HCT116 (cell line): ENCODE data around the gene IFITM1. TPM values are rescaled to one million over a fixed set of nuclear protein-coding genes. Genes with fewer than 3 reads are reported as not detected.

Experiments used
- ATAC-seq: fragments of 200-7000 bp; cut with Tn5 transposase; 2 replicates; pipeline ENCODE4 v1.9.1; 2020; ENCODE audit warnings: mild to moderate bottlenecking, moderate library complexity
- BruUV-seq: library from RNA; stranded (reverse); fragments of 400-500 nt; replicated peaks from 2 replicates; lab custom pipeline; 2021; lab: Mats Ljungman, UMichigan
- CTCF ChIA-PET: fragments of 300-600 bp; sonication (Branson Sonifier 250); formaldehyde crosslinking; loops from one replicate; lab custom pipeline; 2021; ENCODE audit warnings: antibody characterized with exemption; lab: Charles Lee
- POLR2A ChIA-PET: fragments of 300-600, 350-600 bp; sonication (Branson Sonifier 250); formaldehyde crosslinking; loops from one replicate; lab custom pipeline; 2021; ENCODE audit warnings: antibody characterized with exemption; lab: Charles Lee
- RAD21 ChIA-PET, 2 experiments: fragments of 300-600 bp; sonication (Branson Sonifier 250); formaldehyde crosslinking; loops; one replicate each; lab custom pipeline; 2023; ENCODE audit warnings: low total read pairs in 2 of 2; ENCODE audit not compliant: uncharacterized antibody in 2 of 2, unreplicated experiment in 2 of 2, low non-redundant PET in 1 of 2; lab: Charles Lee
- DNase-seq: peaks from one replicate; pipeline ENCODE4 v3.0.0-alpha.2; 2010; ENCODE audit warnings: low read depth, low spot score
- H2AFZ ChIP-seq: fragments of 200-600 bp; shearing (Covaris generic), sonication (generic); 2 replicates; pipeline ENCODE4 v1.6.1; 2017; ENCODE audit warnings: low read depth, mixed run types, mixed read lengths, antibody characterized with exemption, low read length; ENCODE audit not compliant: poor library complexity, severe bottlenecking
- H3K27ac ChIP-seq: 2 replicates; pipeline ENCODE4 v1.5.1; 2012; ENCODE audit warnings: low read depth, low read length
- H3K27me3 ChIP-seq: fragments of 200-600 bp; sonication (generic); 2 replicates; pipeline ENCODE4 v1.6.1; 2016; ENCODE audit warnings: mixed run types, low read length, mixed read lengths; ENCODE audit not compliant: insufficient read depth
- H3K36me3 ChIP-seq, 2 experiments: fragments of 200-500 bp in 1 of 2; fragments of 200-600 bp in 1 of 2; sonication (Bioruptor generic) in 1 of 2; sonication (generic) in 1 of 2; 2 replicates each; pipeline versions ENCODE4 v1.5.1 to v1.6.1; 2014 to 2016; ENCODE audit warnings: low read length in 2 of 2, inconsistent platforms in 1 of 2, mixed read lengths in 1 of 2, mixed run types in 1 of 2; ENCODE audit not compliant: insufficient read depth in 2 of 2, control insufficient read depth in 1 of 2
- H3K4me1 ChIP-seq, 2 experiments: fragments of 200-600 bp in 1 of 2; sonication (generic) in 1 of 2; 2 replicates each; pipeline versions ENCODE4 v1.5.1 to v1.6.1; 2012 to 2017; ENCODE audit warnings: low read length in 2 of 2, inconsistent platforms in 1 of 2, mild to moderate bottlenecking in 1 of 2, mixed read lengths in 1 of 2, mixed run types in 1 of 2, moderate library complexity in 1 of 2; ENCODE audit not compliant: insufficient read depth in 2 of 2, control insufficient read depth in 1 of 2
- H3K4me2 ChIP-seq: fragments of 200-600 bp; sonication (generic); 2 replicates; pipeline ENCODE4 v1.6.1; 2017; ENCODE audit warnings: mixed run types, low read length, mixed read lengths
- H3K4me3 ChIP-seq, 2 experiments: fragments of 200-600 bp in 1 of 2; sonication (generic) in 1 of 2; replicated peaks in 1 of 2; 2 replicates each; pipeline ENCODE4 v1.5.1; 2011 to 2016; ENCODE audit warnings: low read length in 2 of 2, control low read depth in 1 of 2, low read depth in 1 of 2, mild to moderate bottlenecking in 1 of 2, mixed read lengths in 1 of 2, mixed run types in 1 of 2
- H3K79me2 ChIP-seq: fragments of 200-600 bp; sonication (generic); 2 replicates; pipeline ENCODE4 v1.6.1; 2017; ENCODE audit warnings: mild to moderate bottlenecking, mixed run types, low read length, moderate library complexity, mixed read lengths; ENCODE audit not compliant: insufficient read depth
- H3K9ac ChIP-seq: fragments of 200-600 bp; sonication (generic); 2 replicates; pipeline ENCODE4 v1.6.1; 2016; ENCODE audit warnings: low read length, mixed read lengths
- H3K9me2 ChIP-seq: fragments of 200-600 bp; sonication (generic), shearing (Covaris generic); 2 replicates; pipeline ENCODE4 v1.6.1; 2017; ENCODE audit warnings: mixed run types, mild to moderate bottlenecking, moderate library complexity; ENCODE audit not compliant: insufficient read depth
- H3K9me3 ChIP-seq, 2 experiments: fragments of 200-500 bp in 1 of 2; fragments of 200-600 bp in 1 of 2; sonication (Bioruptor generic) in 1 of 2; sonication (generic) in 1 of 2; 2 replicates each; pipeline ENCODE4 v1.6.1; 2014 to 2017; ENCODE audit warnings: low read length in 2 of 2, mixed read lengths in 2 of 2, inconsistent platforms in 1 of 2, low read depth in 1 of 2, mild to moderate bottlenecking in 1 of 2, mixed run types in 1 of 2, moderate library complexity in 1 of 2; ENCODE audit not compliant: control insufficient read depth in 1 of 2, insufficient read depth in 1 of 2
- H4K20me1 ChIP-seq: fragments of 200-600 bp; sonication (generic), shearing (Covaris generic); 2 replicates; pipeline ENCODE4 v1.6.1; 2017; ENCODE audit warnings: mixed run types, mild to moderate bottlenecking, moderate library complexity; ENCODE audit not compliant: insufficient read depth
- EZH2 ChIP-seq: fragments of 200-600 bp; sonication (generic); IDR thresholded peaks from 2 replicates; pipeline ENCODE4 v1.6.1; 2017; ENCODE audit warnings: antibody characterized with exemption, mixed run types
- EZH2phosphoT487 ChIP-seq: fragments of 200-600 bp; IDR thresholded peaks from 2 replicates; pipeline ENCODE4 v1.6.1; 2018; ENCODE audit warnings: antibody characterized with exemption, borderline replicate concordance
- JUND ChIP-seq: IDR thresholded peaks from 2 replicates; pipeline ENCODE4 v1.6.1; 2012
- RAD21 ChIP-seq: IDR thresholded peaks from 2 replicates; pipeline ENCODE4 v1.6.1; 2012; ENCODE audit warnings: low read depth, mild to moderate bottlenecking
- SIN3A ChIP-seq: IDR thresholded peaks from 2 replicates; pipeline ENCODE4 v1.6.1; 2012; ENCODE audit warnings: low read depth
- YY1 ChIP-seq: IDR thresholded peaks from 2 replicates; pipeline ENCODE4 v1.6.1; 2011; ENCODE audit warnings: low read length, low read depth, moderate library complexity, mild to moderate bottlenecking; ENCODE audit not compliant: insufficient replicate concordance; ENCODE audit errors: extremely low read depth
- ZNF274 ChIP-seq: fragments of 200-500 bp; sonication (Bioruptor generic); IDR thresholded peaks from 2 replicates; pipeline ENCODE4 v1.6.1; 2014; ENCODE audit warnings: mild to moderate bottlenecking, low read depth, low read length, inconsistent platforms
- intact Hi-C: fragments of 100-400 bp; cut with micrococcal nuclease; formaldehyde crosslinking; loops from 2 replicates; pipeline ENCODE4 v1.10.0; 2022
- total RNA-seq: library from RNA; stranded (reverse); gene quantifications from one replicate; pipeline ENCODE4 v1.2.1, GENCODE V29; 2021; ENCODE audit not compliant: unreplicated experiment
- TF ChIP-seq, protein P1 (sequence below), 3 experiments: fragments of 200-600 bp in 1 of 3; sonication (generic) in 1 of 3; IDR thresholded peaks in 2 of 3; conservative IDR thresholded peaks in 1 of 3; 2 replicates each; pipeline ENCODE4 v1.5.1; 2012 to 2017; ENCODE audit warnings: low read depth in 2 of 3, low read length in 2 of 3, antibody characterized with exemption in 1 of 3, borderline replicate concordance in 1 of 3, control low read depth in 1 of 3, mild to moderate bottlenecking in 1 of 3, mixed read lengths in 1 of 3, mixed run types in 1 of 3, moderate library complexity in 1 of 3; ENCODE audit not compliant: insufficient read depth in 1 of 3
- TF ChIP-seq, protein P2 (sequence below): IDR thresholded peaks from 2 replicates; pipeline ENCODE4 v1.6.1; 2012; ENCODE audit warnings: low read depth
- TF ChIP-seq, protein P3 (sequence below): IDR thresholded peaks from 2 replicates; pipeline ENCODE4 v1.6.1; 2012

IFITM1 gene
- total RNA-seq, 1 experiment from 2014 or later = 6.1 TPM

DNA sequence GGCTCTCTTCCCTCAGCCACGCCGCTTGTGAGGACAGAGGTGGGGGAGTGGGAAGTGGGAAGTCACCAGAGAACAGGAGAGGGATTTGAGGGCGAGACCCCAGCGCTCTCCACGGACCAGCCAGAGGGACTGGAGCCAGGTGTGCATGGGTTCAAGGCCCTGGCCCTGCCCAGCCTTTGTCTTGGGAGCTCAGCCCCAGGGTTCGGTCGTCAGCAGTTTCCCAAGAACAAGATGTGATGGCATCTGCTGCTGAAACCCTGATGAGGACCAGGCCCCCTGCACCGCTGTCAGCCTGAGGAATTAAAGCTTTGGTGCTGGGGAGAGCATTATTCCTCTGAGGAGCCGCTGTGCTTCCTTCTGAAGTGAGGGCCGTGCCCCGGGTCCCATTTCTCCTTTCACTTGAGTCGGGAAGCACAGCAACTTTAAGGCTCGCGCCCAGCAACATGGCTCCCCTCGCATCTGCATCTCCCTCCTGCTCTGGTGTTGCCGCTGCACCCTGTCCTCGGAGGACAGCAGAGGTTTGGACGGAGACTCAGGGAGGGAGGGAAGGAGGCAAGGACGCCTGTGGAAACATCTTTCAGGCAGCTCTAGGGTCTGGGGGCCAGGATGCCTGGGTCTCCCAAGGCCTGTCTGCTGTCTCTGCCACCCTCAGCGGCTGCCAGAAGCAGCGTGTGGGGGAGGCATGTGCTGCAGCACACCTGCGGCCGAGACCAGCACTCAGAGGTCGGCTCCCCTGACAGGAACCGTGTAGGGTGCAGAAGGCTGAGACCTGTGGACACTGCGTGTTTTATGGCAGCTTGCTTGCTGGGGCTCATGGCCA lies 18.3 kb upstream of the IFITM1 start:
- no peaks in the 10 kb centered on the region for H3K9me2 ChIP-seq
- no peak overlapping the region for H3K27ac ChIP-seq
- POLR2A ChIA-PET = no interaction called here
- H3K27me3 ChIP-seq = no peaks in the 10 kb centered on the region
- no peak for TF ChIP-seq SIN3A
- H3K36me3 ChIP-seq = peaks cover 0 to 5% of the 10 kb centered on the region in 2 experiments; a peak in 3 of 4 replicates
- H3K4me1 ChIP-seq = peaks cover 0 to 3% of the 10 kb centered on the region in 2 experiments; a peak in 1 of 4 replicates
- CTCF ChIA-PET = no interaction called here
- H3K9ac ChIP-seq = no peak overlapping the region
- BruUV-seq = no TSS peak
- no peak for DNase-seq
- no peaks in the 10 kb centered on the region for H3K79me2 ChIP-seq
- intact Hi-C loops = no loop called here
- ATAC-seq = no peak
- H2AFZ ChIP-seq = no peak overlapping the region
- H4K20me1 ChIP-seq = no peaks in the 10 kb centered on the region
- RAD21 ChIA-PET = no interaction called here
- no peak overlapping the region for H3K4me2 ChIP-seq
- H3K9me3 ChIP-seq = no peaks in the 10 kb centered on the region
- H3K4me3 ChIP-seq = no peak overlapping the region

DNA sequence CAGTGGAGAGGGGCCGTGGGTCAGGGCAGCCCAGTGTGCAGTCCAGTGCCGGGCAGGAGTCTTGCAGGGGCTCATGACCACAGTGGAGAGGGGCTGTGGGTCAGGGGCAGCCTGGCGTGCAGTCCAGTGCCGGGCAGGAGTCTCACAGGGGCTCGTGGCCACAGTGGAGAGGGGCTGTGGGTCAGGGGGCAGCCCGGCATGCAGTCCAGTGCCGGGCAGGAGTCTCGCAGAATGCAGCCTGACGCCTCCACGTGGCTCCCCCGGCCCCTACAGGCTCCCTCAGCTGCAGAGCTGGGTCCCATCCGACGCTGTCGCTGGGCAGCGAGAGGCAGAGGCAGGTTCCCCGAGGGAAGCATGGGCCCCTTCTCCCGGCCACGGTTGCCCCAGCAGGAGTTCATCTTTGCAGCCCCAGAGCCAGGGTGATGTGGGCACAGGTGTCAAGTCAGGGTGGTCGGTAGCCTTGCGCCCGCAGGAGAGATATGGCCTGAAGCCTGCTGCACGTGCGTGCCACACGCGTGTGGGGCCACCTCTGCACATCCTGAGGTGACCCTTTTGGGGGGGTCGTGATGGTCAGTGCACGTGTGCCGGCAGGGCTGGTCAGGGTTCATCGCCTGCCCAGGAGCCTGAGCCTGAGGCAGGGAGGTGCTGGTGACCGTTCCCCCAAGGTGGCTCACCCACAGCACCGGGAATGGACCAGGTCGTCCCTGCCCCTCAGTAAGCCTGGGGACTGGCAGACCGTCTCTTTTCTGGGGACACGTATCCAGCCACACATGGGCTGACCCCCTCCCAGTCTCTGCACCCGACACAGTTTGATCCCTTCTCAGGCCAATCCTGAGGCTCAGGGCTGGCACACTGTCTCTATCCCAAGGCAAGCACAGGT lies 17.4 kb upstream of the IFITM1 start:
- CTCF ChIA-PET = no interaction called here
- no peak overlapping the region for H2AFZ ChIP-seq
- H3K4me3 ChIP-seq = no peak overlapping the region
- no peak overlapping the region for H3K4me2 ChIP-seq
- RAD21 ChIA-PET = no interaction called here
- no peak overlapping the region for H3K9ac ChIP-seq
- H3K9me3 ChIP-seq = no peaks in the 10 kb centered on the region
- H3K9me2 ChIP-seq = no peaks in the 10 kb centered on the region
- no peak overlapping the region for H3K27ac ChIP-seq
- H3K36me3 ChIP-seq = peaks cover 0 to 5% of the 10 kb centered on the region in 2 experiments; a peak in 3 of 4 replicates
- intact Hi-C loops = no loop called here
- H3K27me3 ChIP-seq = no peaks in the 10 kb centered on the region
- ATAC-seq (no peak), DNase-seq (no peak)
- no peaks in the 10 kb centered on the region for H4K20me1 ChIP-seq
- peaks cover 0 to 3% of the 10 kb centered on the region in 2 experiments; a peak in 1 of 4 replicates for H3K4me1 ChIP-seq
- no peaks in the 10 kb centered on the region for H3K79me2 ChIP-seq
- BruUV-seq = no TSS peak
- POLR2A ChIA-PET = no interaction called here
- no peak for TF ChIP-seq JUND
- TF ChIP-seq SIN3A = no peak
- no peak for TF ChIP-seq EZH2phosphoT487
- TF ChIP-seq, protein P1, sequence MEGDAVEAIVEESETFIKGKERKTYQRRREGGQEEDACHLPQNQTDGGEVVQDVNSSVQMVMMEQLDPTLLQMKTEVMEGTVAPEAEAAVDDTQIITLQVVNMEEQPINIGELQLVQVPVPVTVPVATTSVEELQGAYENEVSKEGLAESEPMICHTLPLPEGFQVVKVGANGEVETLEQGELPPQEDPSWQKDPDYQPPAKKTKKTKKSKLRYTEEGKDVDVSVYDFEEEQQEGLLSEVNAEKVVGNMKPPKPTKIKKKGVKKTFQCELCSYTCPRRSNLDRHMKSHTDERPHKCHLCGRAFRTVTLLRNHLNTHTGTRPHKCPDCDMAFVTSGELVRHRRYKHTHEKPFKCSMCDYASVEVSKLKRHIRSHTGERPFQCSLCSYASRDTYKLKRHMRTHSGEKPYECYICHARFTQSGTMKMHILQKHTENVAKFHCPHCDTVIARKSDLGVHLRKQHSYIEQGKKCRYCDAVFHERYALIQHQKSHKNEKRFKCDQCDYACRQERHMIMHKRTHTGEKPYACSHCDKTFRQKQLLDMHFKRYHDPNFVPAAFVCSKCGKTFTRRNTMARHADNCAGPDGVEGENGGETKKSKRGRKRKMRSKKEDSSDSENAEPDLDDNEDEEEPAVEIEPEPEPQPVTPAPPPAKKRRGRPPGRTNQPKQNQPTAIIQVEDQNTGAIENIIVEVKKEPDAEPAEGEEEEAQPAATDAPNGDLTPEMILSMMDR (IDR thresholded peaks at IDR 0.05 in 2 of 3, conservative IDR thresholded peaks at IDR 0.05 in 1 of 3; ENCODE audit: borderline replicate concordance in 1 of 3, insufficient read depth in 1 of 3, low read depth in 2 of 3, low read length in 2 of 3) = no peak
- no peak for TF ChIP-seq EZH2
- TF ChIP-seq, protein P2, sequence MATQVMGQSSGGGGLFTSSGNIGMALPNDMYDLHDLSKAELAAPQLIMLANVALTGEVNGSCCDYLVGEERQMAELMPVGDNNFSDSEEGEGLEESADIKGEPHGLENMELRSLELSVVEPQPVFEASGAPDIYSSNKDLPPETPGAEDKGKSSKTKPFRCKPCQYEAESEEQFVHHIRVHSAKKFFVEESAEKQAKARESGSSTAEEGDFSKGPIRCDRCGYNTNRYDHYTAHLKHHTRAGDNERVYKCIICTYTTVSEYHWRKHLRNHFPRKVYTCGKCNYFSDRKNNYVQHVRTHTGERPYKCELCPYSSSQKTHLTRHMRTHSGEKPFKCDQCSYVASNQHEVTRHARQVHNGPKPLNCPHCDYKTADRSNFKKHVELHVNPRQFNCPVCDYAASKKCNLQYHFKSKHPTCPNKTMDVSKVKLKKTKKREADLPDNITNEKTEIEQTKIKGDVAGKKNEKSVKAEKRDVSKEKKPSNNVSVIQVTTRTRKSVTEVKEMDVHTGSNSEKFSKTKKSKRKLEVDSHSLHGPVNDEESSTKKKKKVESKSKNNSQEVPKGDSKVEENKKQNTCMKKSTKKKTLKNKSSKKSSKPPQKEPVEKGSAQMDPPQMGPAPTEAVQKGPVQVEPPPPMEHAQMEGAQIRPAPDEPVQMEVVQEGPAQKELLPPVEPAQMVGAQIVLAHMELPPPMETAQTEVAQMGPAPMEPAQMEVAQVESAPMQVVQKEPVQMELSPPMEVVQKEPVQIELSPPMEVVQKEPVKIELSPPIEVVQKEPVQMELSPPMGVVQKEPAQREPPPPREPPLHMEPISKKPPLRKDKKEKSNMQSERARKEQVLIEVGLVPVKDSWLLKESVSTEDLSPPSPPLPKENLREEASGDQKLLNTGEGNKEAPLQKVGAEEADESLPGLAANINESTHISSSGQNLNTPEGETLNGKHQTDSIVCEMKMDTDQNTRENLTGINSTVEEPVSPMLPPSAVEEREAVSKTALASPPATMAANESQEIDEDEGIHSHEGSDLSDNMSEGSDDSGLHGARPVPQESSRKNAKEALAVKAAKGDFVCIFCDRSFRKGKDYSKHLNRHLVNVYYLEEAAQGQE = no peak
- TF ChIP-seq ZNF274 = no peak
- TF ChIP-seq RAD21 = no peak
- TF ChIP-seq, protein P3, sequence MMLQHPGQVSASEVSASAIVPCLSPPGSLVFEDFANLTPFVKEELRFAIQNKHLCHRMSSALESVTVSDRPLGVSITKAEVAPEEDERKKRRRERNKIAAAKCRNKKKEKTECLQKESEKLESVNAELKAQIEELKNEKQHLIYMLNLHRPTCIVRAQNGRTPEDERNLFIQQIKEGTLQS = no peak
- no peak for TF ChIP-seq YY1
